ENCODE measurements around the gene BCAM.

GRCh38 chr19:44848812-44849447 is 40.0 kb downstream of the BCAM start:
- TF ChIP-seq, protein P1, sequence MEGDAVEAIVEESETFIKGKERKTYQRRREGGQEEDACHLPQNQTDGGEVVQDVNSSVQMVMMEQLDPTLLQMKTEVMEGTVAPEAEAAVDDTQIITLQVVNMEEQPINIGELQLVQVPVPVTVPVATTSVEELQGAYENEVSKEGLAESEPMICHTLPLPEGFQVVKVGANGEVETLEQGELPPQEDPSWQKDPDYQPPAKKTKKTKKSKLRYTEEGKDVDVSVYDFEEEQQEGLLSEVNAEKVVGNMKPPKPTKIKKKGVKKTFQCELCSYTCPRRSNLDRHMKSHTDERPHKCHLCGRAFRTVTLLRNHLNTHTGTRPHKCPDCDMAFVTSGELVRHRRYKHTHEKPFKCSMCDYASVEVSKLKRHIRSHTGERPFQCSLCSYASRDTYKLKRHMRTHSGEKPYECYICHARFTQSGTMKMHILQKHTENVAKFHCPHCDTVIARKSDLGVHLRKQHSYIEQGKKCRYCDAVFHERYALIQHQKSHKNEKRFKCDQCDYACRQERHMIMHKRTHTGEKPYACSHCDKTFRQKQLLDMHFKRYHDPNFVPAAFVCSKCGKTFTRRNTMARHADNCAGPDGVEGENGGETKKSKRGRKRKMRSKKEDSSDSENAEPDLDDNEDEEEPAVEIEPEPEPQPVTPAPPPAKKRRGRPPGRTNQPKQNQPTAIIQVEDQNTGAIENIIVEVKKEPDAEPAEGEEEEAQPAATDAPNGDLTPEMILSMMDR (conservative IDR thresholded peaks at IDR 0.05; ENCODE audit: low read length) = no peak
- TF ChIP-seq EZH2phosphoT487 (IDR thresholded peaks at IDR 0.05; ENCODE audit: borderline replicate concordance, low read depth, low read length) = no peak
